Measurements from ENCODE around the gene HEBP2.

The HEBP2 gene

DNA sequence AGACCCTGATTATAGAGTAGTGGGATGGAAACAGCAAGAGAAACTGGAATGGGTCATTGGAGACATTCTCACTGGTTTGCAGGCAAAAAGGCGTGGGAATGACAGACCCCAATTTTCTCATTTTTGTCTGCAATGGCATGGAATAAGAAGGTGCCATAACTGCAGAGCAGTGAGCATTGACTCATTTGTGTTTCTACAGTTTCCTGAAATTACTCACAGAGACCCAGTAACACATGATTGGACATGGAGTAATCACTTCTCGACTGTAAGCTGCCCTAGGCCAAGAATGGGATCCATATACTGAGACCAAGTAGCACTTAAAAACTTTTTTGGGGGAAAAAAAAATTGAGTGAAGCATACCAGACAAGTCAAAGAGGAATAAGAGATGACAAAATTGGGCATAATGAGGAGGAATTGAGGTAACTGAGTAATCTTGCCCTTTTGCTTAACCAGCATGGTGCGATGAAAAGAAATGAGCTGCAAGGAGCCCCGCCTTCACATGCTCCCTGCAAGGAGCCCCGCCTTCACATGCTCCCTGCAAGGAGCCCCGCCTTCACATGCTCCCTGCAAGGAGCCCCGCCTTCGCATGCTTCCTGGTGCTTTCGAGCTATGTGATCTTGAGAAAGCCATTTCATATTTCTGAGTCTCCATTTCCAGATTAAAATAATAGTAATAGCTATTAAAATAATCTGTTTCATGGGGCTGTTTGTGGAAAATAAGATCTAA lies 51.1 kb downstream of the HEBP2 start:
- peak; percentile 35 for DNase-seq (ENCODE audit: low read depth)

DNA sequence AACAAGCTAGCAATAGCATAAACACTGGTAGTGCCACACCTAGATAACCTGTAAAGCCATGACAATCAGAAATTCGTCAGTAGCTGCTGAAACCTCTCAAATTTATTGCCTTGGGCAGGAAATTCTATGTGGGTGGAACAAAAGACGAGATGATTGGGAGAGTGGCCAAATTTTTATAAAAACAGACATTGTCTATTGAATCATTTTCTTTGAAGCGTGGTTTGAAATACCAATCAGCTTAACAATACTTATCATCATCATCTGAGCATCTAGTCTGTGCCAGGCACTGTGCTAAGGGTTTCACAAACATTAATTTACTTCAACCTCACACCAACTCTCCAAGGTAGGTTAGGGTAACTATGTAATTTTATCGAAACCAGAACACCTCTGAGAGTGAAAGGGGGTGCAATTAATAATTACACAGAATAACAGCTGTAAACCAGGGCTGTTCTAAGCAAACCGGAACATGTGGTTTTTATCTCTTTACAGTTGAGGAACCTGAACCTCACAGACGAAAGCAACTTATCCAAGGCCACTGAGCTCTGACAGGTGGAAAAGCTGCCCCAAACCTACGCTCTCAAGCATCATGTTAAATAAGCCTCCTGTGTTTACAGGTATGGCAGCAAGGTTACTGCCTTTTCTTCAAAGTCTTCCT lies 51.9 kb downstream of the HEBP2 start:
- DNase-seq (ENCODE audit: low read depth): no peak

DNA sequence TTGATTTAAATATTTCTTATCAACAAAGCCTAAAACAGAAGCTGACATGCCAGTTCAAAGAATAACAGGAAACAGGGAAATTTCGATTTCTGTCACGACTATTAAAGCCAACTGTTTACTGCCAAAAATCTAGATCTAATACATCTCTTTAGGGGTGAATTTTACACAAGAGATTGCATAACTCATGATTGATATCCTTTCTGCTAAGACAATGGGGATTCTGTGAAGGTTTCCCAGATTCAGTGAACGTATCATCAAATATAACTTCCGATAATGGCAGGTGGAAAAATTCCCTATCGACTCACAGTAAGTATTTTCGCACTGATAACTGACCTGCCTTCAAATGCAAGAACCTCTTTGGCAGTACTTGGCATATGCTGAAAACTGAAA lies 52.4 kb downstream of the HEBP2 start:
- DNase-seq (ENCODE audit: low read depth): no peak

DNA sequence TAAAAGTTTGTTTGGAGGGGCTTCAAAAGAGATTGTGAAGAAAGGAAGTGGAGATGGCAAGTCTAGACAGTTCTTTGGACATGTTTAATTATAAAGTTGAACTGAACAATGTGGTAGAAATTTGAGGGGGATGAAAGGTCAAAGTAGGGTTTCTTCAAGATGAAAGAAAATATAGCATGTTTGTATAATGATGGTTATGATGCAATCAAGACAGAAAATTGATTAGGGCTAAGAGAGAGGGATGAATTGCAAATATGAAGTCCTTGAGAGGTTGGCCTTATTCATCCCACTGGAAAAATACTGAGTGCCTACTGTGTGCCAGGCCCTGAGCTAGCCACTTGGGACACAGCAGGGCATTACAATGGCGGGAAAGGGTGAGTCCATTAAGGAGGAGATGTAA lies 57.6 kb downstream of the HEBP2 start:
- no peak for DNase-seq (ENCODE audit: low read depth)

DNA sequence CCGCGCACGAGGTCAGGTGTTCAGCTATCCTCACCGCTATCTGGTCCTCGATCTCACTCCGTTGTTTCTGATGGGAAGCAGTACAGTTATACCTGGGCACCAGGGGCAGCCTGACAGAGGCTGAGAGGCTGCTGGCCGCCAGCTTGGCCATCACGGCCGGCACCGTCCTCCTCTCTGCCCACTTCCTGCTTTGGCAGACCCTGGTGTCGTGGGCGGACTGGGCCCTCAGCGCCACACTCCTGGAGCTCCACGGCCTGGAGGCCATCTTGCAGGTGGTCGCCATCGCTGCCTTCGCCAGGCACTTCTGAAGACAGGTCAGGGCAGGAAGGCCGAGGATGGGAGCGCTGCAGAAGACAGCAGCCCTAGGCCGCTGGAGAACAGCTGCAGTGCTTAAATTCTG lies 60.1 kb downstream of the HEBP2 start:
- no peak for DNase-seq (ENCODE audit: low read depth)

DNA sequence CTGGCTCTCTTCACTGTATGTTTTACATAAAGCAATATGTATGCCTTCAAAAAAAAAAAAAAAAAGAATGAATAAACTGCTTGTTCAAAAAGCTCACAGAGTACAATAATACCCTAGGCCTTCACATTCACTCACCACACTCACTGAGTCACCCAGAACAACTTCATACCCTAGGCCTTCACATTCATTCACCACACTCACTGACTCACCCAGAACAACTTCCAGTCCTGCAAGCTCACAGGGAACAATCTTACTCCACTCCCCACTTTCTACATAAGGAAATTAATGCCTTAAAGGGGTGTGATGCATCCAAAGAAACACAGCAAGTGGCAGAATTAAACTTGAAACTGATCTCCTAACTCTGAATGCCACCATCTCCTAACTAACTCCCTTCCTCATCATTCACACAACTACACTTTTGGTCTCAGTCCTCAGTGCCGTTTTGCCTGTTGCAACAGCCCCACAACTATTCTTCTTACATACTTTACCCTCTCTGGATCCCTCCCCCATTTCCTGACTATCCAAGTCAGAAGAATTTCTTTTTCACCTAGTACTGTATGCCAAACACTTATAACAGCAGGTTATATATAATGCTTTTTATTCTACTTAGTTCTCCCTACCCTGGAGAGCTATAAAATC lies 61.1 kb downstream of the HEBP2 start:
- no peak for DNase-seq (ENCODE audit: low read depth)

DNA sequence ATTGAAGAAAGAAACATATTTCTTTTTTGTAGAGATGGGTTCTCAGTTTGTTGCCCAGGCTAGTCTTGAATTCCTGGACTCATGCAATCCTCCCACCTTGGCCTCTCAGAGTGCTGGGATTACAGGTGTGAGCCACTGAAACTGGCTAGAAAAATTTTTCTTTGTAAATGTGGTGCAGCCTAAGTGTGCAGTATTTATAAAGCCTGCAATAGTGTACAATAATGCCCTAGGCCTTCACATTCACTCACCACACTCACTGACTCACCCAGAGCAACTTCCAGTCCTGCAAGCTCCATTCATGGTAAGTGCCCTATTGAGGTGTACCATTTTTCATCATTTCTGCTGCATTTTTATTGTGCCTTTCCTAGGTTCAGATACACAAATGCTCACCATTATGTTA lies 63.9 kb downstream of the HEBP2 start:
- DNase-seq (ENCODE audit: low read depth): no peak

DNA sequence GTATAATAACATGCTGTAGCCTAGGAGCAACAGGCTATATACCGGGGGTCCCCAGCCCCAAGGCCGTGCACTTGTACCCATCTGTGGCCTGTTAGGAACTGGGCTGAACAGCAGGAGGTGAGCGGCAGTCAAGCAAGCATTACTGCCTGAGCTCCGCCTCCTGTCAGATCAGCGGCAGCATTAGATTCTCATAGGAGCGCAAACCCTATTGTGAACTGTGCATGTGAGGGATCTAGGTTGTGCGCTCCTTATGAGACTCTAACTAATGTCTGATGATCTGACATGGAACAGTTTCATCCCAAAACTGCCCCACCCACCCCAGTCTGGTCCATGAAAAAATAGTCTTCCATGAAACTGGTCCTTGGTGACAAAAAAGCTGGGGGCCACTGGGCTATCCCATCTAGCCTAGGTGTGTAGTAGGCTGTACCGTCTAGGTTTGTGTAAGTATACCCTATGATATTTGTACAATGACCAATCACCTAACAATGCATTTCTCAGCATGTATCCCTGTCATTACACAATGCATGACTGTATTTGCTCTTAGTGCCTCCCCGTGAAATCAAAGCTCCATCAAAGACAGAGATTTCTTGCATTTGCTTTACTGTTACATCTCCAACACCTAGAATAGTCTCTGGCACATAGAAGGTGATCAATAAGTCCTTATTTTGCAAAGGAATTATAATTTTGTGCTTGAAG lies 64.4 kb downstream of the HEBP2 start:
- DNase-seq (ENCODE audit: low read depth): no peak
